Activated CD4-positive, alpha-beta T cell treated with anti-CD3 and anti-CD28 coated beads, Interleukin-2, amount 50 U/mL, for 24 hours (primary cell): ENCODE measurements around the gene ZNF532.

Experiments used
- DNase-seq, 2 donors: peaks; one replicate each; pipeline ENCODE4 v3.0.0-alpha.2; 2020; ENCODE audit warnings: low read depth in 1 of 2, low spot score in 1 of 2

The ZNF532 gene

DNA sequence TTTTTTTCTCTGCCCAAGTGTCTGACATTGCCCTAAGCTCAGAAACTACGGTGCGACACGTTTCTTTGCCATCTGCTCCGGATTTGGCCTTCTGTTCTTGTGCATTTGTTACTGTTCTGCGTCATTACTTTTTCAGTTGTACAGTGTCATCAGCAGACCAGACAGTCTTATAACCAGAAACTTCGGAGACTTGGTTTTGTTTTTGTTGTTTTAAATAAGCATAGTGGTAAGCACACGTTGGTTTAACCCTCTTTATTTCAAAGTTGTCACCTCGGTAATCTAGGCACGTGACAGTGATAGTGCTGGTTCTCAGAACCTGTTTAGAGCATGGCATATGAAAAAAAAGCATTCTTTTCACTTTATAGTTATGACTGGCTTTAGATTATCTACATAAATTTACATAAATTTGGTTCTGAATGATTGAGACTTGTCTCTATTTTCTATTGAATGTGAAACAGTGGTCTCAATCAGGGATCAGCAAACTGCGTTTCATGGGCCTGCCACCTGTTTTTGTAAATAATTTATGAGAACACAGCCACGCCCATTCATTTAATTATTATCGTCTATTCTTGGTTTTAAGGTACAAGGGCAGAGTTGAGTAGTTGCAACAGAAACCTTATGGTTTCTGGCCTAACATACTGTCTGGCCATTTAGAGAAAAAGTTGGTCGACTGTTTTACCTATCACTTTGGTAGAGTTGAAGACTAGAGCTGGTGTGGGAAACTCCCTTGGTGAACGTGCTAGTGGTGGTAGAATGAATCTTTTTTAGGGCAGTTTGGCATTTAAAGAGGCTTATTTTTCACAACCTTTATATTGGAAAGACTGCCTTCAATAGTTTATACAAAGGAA is 106.5 kb downstream of the ZNF532 start:
- no peak for DNase-seq

DNA sequence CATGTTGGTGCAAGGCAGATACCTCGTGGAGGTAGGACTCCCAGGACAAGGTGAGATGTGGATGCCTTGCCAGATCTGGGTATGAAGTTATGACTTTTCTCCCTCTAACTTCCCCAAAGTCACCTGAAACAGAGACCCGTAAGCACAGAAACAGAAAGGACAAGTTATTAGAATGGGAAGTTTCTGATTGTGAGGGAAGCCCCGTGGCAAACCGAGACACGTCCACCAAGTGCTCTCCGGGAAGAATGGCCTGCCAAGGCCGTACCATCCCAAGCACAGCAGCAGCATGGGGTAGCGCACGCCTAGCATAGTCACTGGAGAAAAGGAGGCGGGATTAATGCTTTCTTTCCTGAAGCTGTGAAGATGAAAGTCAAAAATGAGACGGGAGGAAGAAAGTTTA is 110.6 kb downstream of the ZNF532 start:
- DNase-seq, result no peak

DNA sequence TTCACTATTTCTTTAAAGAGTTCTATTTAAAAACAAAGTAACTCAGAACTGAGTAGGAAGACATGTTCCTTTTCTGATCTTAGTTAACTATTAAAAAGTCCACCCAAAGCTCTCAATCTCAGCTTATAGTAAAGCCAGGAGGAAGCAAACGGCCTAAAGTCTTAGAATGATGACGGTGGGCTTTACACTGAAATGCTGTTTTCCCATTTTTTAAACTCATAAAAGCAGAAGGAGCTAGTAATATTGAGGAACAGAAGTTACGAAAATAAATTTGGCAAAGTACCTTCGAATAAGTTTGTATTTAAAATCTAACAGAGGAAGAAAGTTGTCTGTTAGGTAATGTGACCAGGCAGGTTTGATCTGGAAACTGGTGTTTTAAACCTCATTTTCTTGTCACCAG is 111.1 kb downstream of the ZNF532 start:
- no peak for DNase-seq

DNA sequence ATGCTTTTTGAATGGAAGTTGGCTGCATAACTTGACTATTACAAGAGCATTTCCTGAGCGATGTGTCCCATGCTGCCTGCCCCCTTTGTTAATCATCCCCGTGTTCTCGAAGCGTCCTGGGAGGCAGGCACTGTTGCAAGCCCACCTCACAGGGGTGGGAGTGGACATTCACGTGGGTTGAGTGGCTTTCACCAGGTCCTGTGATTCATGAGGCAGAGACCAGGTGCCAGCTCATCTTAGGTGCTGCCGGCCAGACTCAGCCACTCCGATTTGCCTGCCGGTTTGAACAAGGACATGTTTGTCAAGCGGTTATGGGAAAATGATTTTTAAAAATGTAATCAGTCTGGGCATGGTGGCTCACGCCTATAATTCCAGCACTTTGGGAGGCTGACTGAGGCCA is 112.5 kb downstream of the ZNF532 start:
- DNase-seq, result no peak

DNA sequence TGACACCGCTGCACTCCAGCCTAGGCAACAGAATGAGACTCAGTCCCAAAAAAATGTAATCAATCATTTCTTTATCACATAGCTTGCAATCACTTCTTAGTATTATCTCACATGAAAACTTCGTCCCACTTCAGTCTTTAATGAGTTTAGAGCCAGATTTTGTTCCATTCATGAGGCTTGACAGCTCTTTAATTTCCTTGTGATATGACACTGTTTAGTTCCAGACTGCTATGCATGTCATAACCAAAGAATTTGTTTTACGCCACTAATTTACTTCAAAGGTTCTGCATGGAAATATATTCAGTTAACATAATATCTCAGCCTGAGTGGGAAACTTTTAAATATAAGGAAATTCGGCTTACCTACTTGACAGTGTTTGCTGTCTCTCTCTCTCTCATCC is 113.1 kb downstream of the ZNF532 start:
- DNase-seq, result no peak

DNA sequence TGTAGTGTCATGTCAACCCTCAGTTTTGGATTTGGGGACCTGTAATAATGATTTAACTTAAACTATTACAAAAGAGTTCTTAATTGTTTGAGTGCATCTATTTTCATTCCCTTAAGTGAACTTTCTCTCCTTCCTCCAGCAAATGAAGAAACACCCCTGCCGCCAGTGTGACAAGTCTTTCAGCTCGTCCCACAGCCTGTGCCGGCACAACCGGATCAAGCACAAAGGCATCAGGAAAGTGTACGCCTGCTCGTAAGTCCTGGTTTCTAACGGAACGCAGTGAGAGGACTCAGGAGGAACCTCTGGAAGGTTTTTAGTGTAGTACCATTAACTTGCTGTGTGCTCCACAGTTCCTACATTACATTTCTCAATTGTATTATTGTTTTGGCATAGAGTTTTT is 114.2 kb downstream of the ZNF532 start:
- no peak for DNase-seq

DNA sequence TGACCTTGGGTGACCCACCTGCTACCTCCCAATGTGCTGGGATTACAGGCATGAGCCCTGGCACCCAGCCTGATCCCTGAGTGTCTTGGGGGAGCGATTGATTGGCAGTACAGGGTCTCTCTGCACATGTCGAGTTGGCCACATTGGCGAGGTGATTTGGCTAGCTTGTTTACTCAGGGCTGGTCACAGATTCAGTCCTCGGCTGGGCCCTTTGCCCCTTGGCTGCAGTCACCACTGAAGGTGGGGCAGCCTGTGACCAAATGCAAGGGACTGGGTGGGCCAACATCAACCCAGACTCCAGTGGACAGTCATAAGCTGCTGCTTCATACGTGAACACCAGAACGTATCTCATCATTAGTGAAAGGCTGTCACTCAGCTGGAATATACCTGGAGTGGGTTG is 114.9 kb downstream of the ZNF532 start:
- no peak for DNase-seq

DNA sequence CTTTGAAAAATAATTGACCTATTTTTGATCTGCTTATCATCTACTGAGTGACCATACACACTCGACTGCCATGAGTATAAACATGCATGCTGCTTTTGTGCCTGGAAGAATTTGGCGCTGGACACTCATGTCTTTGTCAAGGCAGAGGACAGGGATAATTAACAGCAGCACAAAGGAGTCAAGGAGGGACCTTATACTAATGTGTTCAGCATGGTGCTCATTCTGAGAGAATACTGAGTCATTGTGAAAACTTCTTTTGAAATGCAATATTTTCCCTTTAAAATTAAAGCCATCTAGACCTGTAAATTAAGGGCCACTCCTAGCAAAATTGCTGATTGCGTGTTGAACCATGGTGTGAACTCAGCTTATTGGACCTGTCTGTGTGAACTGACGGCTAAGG is 116.3 kb downstream of the ZNF532 start:
- DNase-seq, result no peak

DNA sequence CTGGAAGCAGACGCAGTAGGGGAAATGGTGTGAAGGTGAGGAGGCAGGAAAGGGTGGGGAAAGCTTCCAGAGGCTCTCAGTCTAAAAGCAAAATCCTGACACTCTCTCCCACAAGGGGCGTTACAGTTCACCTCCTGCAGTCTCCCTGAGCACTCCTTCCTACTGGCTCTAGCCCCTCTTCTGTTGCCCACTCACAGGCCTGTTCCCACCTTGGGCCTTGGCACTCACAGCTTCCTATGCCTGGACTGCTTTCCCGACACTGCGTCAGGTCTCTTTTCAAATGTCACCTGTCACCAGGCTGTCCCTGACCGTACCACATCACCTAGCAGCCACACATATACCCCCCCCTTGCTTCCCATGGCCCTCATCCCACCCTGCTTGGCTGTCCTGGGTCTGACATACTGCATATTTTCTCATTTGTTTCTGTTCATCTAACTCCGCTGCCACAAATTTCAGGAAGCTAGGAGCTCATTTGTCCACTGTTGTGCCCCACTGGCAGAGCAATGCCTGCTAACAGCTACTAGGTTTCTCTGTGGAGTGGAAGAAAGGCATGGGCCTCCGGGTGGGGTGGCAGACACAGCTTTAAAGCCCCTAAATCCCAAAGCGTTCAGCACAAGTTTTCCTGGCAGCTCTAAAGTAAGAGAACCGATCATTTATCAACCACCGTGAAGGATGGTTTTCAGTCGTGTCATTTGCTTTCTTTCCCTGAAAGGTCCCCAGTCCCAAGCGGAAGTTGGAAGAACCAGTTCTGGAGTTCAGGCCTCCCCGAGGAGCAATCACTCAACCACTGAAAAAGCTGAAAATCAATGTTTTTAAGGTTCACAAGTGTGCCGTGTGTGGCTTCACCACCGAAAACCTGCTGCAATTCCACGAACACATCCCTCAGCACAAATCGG is 118.8 kb downstream of the ZNF532 start:
- no peak for DNase-seq

DNA sequence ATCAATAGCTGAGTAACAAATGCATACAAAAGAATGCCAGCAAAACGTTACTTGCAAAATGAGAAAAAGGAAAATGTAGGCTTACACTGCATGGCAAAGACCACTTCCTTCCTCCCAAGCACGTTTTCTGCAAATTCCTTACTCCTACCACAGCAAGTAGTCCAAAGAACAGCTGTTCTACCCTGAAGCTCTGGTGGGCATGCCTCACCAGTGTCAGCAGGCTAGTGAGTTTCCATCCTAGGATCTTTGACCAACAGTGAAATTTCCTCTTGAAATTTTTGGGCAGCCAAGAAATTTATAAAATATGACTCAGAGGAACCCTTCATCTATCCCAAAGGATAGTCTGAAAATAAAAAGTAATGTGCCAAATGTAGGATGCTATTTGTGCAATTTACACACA is 123.9 kb downstream of the ZNF532 start:
- no peak for DNase-seq

DNA sequence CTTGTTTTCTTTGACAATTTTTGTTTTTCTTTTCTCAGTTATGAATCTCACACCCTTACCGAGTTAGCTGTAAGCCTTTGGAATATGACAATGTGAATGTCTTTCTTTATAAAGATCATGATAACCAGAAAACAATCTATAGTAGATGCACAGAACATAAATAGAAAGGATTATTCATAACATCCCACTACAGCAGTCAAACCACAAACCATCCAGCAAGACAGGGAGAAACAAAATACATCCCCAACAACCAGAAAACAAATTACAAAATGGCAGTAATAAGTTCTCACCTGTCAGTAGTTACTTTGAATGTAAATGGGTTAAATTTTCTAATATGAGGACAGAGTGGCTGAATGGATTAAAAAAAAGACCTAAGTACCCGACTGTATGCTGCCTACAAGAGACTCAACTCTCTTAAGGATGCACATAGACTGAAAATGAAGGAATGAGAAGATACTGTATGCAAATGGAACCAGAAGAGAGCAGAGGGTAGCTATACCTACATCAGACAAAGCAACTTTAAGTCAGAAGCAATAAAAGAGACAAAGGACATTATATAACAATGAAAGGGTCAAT is 124.6 kb downstream of the ZNF532 start:
- DNase-seq, result no peak

DNA sequence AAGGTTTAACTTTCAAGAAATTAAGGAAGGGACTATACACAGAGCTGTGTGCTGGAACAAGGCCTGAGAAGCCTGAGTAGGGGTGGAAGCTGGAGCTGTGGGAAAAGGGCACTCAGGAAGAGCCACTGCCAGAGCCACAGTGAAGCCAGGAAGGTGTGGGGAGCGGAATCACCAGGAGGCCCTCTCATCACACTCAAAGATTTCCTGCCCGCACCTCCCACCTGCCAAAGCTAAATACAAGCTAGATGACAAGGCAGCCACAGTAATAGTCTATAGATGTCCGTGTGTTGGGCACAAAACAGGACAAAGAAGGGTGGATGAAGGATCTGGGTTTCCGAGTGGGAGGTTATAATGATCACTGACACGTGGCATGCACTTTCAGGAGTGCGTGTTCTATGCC is 126.0 kb downstream of the ZNF532 start:
- no peak for DNase-seq

DNA sequence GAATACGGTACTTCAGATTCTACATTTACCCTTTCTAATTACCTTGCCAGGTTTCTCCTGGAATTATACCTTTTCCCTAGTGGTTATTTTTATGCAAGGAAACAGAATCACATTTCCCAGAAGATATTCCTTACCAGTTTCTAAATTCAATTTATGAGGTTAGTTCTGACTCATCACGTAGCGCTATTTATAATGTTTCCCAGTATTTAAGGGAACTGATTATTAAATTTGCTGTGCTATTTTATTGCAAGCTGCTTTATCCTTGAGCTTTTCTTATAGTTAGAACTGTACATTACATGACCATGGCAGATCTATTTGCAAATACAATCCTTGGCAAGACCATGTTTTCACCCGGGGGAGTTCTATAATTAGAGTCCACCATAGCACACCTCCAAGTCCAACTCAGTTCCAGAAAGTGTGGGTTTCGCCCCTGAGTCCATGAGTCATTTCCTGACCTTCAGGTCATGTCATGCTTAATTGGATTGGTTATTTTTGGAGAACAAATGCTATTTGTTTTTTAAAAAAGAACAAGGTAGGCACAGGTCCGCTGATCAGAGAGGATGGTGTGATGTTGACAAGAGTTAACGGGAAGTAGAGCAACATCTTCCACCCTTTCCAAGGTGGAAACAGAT is 126.6 kb downstream of the ZNF532 start:
- DNase-seq, result no peak

DNA sequence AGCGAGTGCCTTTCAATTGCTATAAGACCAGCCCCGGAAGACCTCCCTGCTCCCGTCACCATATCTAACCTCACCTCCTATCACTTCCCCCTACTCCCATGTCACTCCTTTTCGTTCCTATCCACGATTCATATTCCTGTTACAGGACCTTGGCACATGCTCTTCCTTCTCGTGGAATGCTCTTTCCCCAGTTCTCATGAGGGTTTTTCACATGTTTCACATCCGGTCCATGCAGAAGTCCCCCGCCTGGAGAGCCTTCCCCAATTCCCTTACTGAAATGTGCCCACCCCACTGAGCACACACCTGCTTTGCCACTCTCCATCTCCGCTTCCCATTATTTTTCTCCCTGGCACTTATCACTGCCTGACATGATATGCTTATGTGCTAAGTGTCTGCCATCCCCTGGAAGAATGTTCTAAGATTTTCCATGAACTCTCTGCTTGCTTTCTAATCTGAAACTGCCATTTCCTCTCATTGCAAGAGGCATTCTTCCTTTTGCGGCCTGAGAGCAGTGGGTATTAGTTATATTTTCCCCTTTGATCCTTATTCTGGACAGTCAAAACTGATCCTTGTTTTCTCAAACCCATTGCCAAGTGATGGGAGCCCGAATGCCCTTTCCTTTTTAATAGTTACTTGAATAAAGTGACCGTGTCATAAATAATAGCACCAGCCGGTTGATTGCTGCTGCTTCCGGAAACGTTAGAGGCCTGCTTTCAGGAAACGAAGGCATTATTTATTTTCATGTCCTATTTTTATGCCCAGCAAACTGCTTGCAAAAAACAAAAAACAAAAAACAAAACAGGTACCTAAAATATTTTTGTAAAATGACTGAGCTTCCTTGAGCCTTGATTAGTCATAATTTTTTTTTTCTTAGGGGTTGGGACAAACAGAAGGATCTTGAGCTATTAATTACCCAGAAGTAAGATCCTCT is 127.9 kb downstream of the ZNF532 start:
- DNase-seq, result no peak

DNA sequence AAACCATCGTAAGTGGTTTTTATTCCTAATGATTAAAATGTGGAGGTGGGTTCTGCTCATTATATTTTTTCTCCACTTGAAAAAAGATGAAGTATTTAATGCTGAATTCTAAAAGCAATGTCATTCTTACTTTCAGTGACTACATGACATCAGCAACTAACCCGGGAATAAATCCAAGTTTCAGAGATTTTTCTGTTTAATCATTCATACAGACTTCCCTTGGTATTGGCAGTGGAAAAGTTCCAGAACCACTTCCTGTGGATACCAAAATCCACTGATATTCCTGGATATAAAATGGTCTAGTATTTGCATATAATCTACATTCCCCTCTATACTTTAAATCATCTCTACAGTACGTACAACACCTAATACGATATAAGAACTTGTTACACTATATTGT is 128.6 kb downstream of the ZNF532 start:
- DNase-seq, result no peak

DNA sequence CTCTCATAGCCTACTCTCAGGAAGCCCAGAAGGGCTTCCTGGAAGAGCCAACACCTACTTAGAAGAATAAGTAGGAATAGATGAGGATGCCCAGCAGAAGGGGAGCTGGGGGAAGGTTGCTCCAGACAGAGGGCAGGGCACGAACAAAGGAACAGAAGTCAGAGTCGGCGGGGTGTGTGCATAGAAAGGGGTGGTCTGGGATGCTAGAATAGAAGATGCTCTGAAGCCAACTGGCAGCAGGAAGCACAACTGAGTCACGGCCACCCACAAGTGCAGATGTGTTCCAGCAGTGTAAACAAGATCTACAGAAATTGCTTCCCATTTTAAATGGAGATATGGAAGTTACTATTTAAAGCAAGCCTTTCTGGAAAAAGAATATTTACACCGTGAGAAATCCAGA is 131.0 kb downstream of the ZNF532 start:
- no peak for DNase-seq

DNA sequence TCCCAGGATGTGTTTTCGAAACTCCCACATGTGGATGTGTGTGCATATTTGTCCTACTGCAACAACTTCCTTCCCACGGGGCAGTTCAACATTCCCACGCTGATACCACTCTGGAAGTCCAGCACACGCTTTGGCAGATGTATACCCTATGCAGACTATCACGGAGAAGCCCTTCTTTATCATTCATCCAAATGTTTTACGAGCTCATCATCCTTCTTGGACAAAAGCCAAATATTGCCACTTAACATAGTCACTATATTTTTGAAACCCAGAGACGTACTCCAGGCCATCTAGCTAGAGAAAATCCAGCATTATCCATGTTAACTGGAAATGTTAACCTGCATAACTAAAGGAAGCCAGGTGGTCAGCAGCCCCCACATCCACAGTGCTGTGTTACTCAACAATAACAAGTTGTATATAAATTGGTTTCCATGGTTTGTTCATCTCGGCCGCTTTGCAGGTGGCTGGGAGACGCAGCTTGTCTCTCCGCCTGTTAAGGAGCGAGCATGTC is 131.5 kb downstream of the ZNF532 start:
- no peak for DNase-seq

DNA sequence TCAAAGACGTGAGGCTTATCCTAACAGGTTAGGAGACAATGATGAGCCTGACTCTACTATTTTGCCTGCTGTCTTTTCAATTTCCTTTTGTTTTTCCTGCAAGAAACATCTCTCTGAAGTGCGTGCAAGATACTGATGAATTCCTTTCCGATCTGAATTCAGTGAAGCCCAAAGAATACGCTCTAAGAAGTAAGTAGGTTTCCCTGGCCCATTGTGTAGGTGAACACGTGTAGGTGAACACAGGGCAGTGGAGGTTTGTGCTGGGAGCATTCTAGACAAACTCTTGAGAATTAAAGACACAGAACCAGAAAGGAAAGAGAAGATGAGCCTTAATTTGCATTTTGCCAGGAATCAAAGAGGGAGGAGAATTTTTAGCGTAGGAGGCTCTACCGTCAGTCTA is 132.0 kb downstream of the ZNF532 start:
- no peak for DNase-seq

DNA sequence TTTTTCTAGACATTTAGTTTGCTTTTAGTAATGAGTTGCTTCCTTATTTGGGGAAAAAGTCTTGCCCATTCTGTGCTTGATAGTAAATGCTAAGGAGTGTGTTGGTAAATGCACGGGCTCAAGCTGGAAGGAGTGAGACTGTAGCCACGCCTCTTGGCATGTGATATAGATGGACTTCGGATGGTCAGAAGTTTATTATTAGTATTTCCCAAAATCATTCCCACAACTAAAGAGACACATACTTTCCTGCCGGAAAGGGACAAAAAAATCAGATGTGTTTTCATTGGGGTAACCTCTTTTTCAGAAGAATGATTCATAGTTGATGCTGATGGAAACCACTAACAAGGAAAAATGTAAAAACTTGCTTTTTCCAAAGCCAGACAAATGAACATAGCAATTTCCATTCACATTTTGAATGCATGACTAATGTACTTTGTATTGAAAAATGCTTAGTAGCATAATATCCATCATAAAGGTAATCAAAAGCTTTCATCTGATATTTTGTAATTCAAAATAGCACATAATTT is 133.2 kb downstream of the ZNF532 start:
- DNase-seq, result no peak
